Neutrophil (primary cell): Measurements from ENCODE around the gene BBS2.

ENCODE experiments used
- H3K27ac ChIP-seq: fragments of 200-600 bp; sonication (generic); 2 replicates; pipeline ENCODE4 v1.5.1; 2016; ENCODE audit warnings: mild to moderate bottlenecking, moderate library complexity
- H3K27me3 ChIP-seq: fragments of 200-600 bp; sonication (generic); 2 replicates; pipeline ENCODE4 v1.6.0; 2016; ENCODE audit warnings: mild to moderate bottlenecking
- H3K36me3 ChIP-seq: fragments of 200-600 bp; sonication (generic); 2 replicates; pipeline ENCODE4 v1.5.1; 2017
- H3K4me1 ChIP-seq, 2 experiments: fragments of 200-600 bp in 1 of 2; sonication (generic) in 1 of 2; 1 replicate in 1 of 2; 2 replicates in 1 of 2; pipeline versions ENCODE4 v1.5.1 to v1.6.1; 2013 to 2016; ENCODE audit warnings: low read depth in 1 of 2, low read length in 1 of 2, mild to moderate bottlenecking in 1 of 2, moderate library complexity in 1 of 2; ENCODE audit not compliant: control insufficient read depth in 1 of 2, insufficient read depth in 1 of 2
- H3K4me3 ChIP-seq, 2 experiments: fragments of 200-600 bp in 1 of 2; sonication (generic) in 1 of 2; 1 replicate in 1 of 2; 2 replicates in 1 of 2; pipeline ENCODE4 v1.5.1; 2013 to 2016; ENCODE audit warnings: low read depth in 1 of 2, low read length in 1 of 2, mild to moderate bottlenecking in 1 of 2, moderate library complexity in 1 of 2
- H3K9me3 ChIP-seq: fragments of 200-600 bp; sonication (generic); 2 replicates; pipeline ENCODE4 v1.5.1; 2016
- TF ChIP-seq, protein P1 (sequence below): fragments of 200-600 bp; sonication (generic); IDR thresholded peaks from 2 replicates; pipeline ENCODE4 v1.5.1; 2016; ENCODE audit warnings: antibody characterized with exemption

BBS2 gene

GRCh38 chr16:56436258-56436657, 83.6 kb downstream of the BBS2 start:
- Histone ChIP-seq H3K36me3 (peaks cover 70% of the 10 kb centered on the region), H3K27ac (no peak overlapping the region), H3K27me3 (no peaks in the 10 kb centered on the region), H3K9me3 (no peaks in the 10 kb centered on the region), H3K4me3 (no peak overlapping the region), H3K4me1 (no peaks in the 10 kb centered on the region)
- TF ChIP-seq, protein P1, sequence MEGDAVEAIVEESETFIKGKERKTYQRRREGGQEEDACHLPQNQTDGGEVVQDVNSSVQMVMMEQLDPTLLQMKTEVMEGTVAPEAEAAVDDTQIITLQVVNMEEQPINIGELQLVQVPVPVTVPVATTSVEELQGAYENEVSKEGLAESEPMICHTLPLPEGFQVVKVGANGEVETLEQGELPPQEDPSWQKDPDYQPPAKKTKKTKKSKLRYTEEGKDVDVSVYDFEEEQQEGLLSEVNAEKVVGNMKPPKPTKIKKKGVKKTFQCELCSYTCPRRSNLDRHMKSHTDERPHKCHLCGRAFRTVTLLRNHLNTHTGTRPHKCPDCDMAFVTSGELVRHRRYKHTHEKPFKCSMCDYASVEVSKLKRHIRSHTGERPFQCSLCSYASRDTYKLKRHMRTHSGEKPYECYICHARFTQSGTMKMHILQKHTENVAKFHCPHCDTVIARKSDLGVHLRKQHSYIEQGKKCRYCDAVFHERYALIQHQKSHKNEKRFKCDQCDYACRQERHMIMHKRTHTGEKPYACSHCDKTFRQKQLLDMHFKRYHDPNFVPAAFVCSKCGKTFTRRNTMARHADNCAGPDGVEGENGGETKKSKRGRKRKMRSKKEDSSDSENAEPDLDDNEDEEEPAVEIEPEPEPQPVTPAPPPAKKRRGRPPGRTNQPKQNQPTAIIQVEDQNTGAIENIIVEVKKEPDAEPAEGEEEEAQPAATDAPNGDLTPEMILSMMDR: no peak
